ENCODE measurements around the gene PRDM16.

Gene PRDM16

DNA sequence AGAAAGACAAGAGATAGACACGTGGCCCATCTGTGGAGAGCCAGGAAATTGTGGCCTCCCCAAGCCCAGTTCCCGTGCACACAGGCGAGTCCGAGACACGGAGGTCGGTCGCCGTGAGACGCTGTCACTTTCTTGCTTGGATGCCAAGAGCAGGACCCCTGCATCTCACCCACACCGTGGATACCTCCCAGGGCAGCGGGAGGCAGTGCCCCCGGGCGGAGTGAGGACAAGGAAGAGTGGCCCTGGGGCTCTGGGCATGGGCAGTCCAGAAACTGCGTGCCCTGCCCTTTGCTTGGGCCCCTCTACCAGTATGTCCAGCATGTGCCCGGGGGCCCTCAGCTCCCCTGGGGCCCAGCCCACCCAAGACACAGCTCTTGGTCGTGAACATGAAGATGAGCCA, 360.8 kb downstream of the PRDM16 start:
- Mint-ChIP-seq H3K9me3 (no peaks in the 10 kb centered on the region), H3K36me3 (ENCODE audit: insufficient read depth) (no peaks in the 10 kb centered on the region), H3K4me3 (no peak overlapping the region), H3K27ac (no peak overlapping the region), H3K4me1 (ENCODE audit: low read depth in 2 of 2) (no peaks in the 10 kb centered on the region), H3K27me3 (peaks cover 0 to 18% of the 10 kb centered on the region in 2 donors)
- ATAC-seq (replicated peaks) (no peak), DNase-seq (no peak)

- Mint-ChIP-seq H3K4me3 (no peak overlapping the region), H3K27me3 (peaks cover 0 to 18% of the 10 kb centered on the region in 2 donors), H3K27ac (no peak overlapping the region), H3K4me1 (ENCODE audit: low read depth in 2 of 2) (no peaks in the 10 kb centered on the region), H3K36me3 (ENCODE audit: insufficient read depth) (no peaks in the 10 kb centered on the region), H3K9me3 (no peaks in the 10 kb centered on the region)
- ATAC-seq (replicated peaks) (no peak), DNase-seq (no peak)
Measured at GRCh38 chr1:3430406-3430805, 361.4 kb downstream of the PRDM16 start.

- no peak for ATAC-seq (replicated peaks)
- Mint-ChIP-seq H3K9me3 (no peaks in the 10 kb centered on the region), H3K36me3 (ENCODE audit: insufficient read depth) (no peaks in the 10 kb centered on the region), H3K4me1 (ENCODE audit: low read depth in 2 of 2) (no peaks in the 10 kb centered on the region), H3K27ac (no peak overlapping the region), H3K27me3 (peaks cover 0 to 18% of the 10 kb centered on the region in 2 donors), H3K4me3 (no peak overlapping the region)
- no peak for DNase-seq
Measured at GRCh38 chr1:3430820-3431219, 361.8 kb downstream of the PRDM16 start.

- no peak for ATAC-seq (replicated peaks)
Measured at GRCh38 chr1:3431266-3431665, 362.3 kb downstream of the PRDM16 start.

DNA sequence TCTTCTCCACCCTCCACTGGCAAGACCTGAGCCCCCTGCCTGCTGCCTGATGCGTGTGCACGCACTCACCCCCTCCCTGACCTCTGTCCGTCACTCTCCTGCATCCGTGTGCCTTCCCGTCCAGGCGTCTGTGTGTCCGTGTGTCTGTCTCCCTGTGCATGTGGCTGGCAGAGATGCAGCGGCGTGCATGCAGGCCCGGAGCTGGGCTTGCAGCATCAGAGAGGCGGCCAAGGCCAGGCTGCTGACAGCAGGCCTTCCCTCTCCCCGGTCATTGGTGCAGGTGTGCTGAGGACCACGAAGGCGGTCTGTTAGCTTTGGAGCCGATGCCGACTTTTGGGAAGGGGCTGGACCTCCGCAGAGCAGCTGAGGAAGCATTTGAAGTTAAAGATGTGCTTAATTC, 362.7 kb downstream of the PRDM16 start:
- Mint-ChIP-seq H3K9me3 (no peaks in the 10 kb centered on the region), H3K36me3 (ENCODE audit: insufficient read depth) (no peaks in the 10 kb centered on the region), H3K27ac (no peak overlapping the region), H3K27me3 (peaks cover 0 to 18% of the 10 kb centered on the region in 2 donors), H3K4me1 (ENCODE audit: low read depth in 2 of 2) (no peaks in the 10 kb centered on the region), H3K4me3 (no peak overlapping the region)
- ATAC-seq (replicated peaks) (no peak), DNase-seq (no peak)

More at GRCh38 chr1:3431266-3431665, 362.3 kb downstream of the PRDM16 start:
- Mint-ChIP-seq H3K4me3 (no peak overlapping the region), H3K9me3 (no peaks in the 10 kb centered on the region), H3K27ac (no peak overlapping the region), H3K4me1 (ENCODE audit: low read depth in 2 of 2) (no peaks in the 10 kb centered on the region), H3K27me3 (peaks cover 0 to 18% of the 10 kb centered on the region in 2 donors), H3K36me3 (ENCODE audit: insufficient read depth) (no peaks in the 10 kb centered on the region)
- DNase-seq, result no peak

- DNase-seq, result no peak
- Mint-ChIP-seq H3K27me3 (peaks cover 0 to 18% of the 10 kb centered on the region in 2 donors), H3K27ac (no peak overlapping the region), H3K9me3 (no peaks in the 10 kb centered on the region), H3K4me1 (ENCODE audit: low read depth in 2 of 2) (no peaks in the 10 kb centered on the region), H3K36me3 (ENCODE audit: insufficient read depth) (no peaks in the 10 kb centered on the region), H3K4me3 (no peak overlapping the region)
- ATAC-seq (replicated peaks), result no peak
Measured at GRCh38 chr1:3432306-3432705, 363.3 kb downstream of the PRDM16 start.

DNA sequence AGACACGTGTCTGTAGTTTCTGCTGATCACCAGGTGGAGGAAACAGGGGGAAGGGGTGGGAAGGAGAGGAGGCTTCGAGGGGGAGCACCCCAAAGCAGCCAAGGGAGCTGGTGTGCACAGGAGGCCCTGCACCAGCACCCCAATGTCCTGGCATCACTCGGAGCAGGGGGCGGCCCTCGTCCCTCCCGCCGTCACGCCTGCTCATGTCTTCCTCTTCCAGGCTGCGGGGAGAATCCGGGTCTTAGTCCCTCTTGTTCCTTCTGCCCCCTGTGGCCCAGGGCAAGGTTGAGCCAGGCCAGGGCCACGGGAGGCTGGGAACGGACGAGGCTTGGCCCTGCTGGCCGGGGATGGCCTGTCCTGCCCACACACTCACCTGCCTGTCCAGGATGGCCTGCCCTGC, 364.1 kb downstream of the PRDM16 start:
- H3K27me3 Mint-ChIP-seq, result peaks cover 0 to 18% of the 10 kb centered on the region in 2 donors
- no peaks in the 10 kb centered on the region for H3K4me1 Mint-ChIP-seq (ENCODE audit: low read depth in 2 of 2)
- no peak overlapping the region for H3K27ac Mint-ChIP-seq
- no peaks in the 10 kb centered on the region for H3K36me3 Mint-ChIP-seq (ENCODE audit: insufficient read depth)
- DNase-seq (no peak), ATAC-seq (replicated peaks) (no peak)
- no peak overlapping the region for H3K4me3 Mint-ChIP-seq
- no peaks in the 10 kb centered on the region for H3K9me3 Mint-ChIP-seq

DNA sequence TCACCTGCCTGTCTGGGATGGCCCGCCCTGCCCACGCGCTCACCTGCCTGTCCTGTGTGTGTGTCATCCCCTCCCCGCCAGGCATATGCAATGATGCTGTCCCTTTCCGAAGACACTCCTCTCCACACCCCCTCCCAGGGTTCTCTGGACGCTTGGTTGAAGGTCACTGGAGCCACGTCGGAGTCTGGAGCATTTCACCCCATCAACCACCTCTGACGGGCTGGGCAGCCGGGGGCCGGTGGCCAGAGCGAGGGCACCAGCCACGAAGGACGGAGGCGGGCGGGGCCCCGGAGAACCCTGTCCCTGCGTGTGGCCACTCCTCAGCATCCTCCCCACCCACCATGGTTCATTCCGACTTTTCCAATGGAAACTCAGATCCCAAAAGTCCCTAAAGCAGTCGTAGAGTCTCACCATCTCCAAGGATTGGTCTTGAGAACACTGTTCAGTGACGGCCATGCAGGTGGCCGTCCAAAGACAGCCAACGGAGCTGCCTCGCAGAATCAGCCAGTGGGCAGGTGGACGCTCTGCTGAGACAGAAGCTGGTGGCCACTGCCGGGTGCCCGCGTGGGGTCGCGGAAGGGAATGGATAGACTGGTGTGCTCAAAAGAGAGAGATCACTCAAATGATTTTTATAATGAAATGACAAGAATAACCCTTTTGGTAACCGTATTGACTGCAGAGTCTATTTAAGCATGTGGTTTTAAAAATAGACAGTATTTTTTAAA, 364.8 kb downstream of the PRDM16 start:
- DNase-seq, result no peak
- H3K36me3 Mint-ChIP-seq (ENCODE audit: insufficient read depth), result no peaks in the 10 kb centered on the region
- H3K9me3 Mint-ChIP-seq, result no peaks in the 10 kb centered on the region
- no peak overlapping the region for H3K27ac Mint-ChIP-seq
- H3K4me1 Mint-ChIP-seq (ENCODE audit: low read depth in 2 of 2), result no peaks in the 10 kb centered on the region
- H3K4me3 Mint-ChIP-seq, result no peak overlapping the region
- ATAC-seq (replicated peaks), result no peak
- peaks cover 0 to 18% of the 10 kb centered on the region in 2 donors for H3K27me3 Mint-ChIP-seq

DNA sequence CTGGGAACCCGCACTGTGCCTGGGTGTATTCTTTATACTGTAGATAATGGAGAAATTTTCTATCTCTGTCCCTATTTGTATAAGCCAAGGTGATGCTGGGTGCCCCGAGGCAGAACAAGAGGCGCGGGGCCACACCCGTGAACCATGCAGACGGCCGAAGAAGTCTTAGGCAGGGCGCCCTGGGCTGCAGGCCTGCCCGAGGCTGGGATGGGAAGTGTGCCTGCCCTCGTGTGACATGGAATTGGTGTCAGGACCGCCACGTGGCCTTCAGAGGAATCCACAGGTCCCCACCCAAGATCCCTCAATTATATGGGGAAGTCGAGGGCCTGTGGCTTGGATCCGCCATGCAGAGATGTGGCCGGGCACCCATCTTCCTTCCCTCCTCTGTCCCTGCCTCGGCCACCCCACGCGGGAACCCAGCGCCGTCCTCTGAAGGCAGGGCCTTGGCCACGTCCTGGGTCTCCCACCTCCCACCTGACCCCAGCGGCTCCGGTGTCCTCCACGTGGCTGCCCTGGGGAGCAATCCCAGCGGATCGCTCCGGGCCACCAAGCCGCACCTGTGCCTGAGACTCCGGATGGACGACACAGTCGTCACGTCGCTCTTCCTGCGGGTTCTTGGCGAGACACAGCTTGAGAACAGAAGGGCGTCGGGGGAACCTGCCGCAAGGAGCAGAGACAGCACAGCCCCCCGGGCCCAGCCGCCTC, 365.6 kb downstream of the PRDM16 start:
- Mint-ChIP-seq H3K4me1 (ENCODE audit: low read depth in 2 of 2) (no peaks in the 10 kb centered on the region), H3K36me3 (ENCODE audit: insufficient read depth) (no peaks in the 10 kb centered on the region), H3K27ac (no peak overlapping the region), H3K9me3 (no peaks in the 10 kb centered on the region), H3K27me3 (peaks cover 0 to 18% of the 10 kb centered on the region in 2 donors), H3K4me3 (no peak overlapping the region)
- DNase-seq, result no peak
- no peak for ATAC-seq (replicated peaks)

- Mint-ChIP-seq H3K27me3 (peaks cover 7 to 26% of the 10 kb centered on the region in 2 donors), H3K9me3 (no peaks in the 10 kb centered on the region), H3K36me3 (ENCODE audit: insufficient read depth) (no peaks in the 10 kb centered on the region), H3K27ac (no peak overlapping the region), H3K4me3 (no peak overlapping the region), H3K4me1 (ENCODE audit: low read depth in 2 of 2) (no peaks in the 10 kb centered on the region)
- DNase-seq (no peak), ATAC-seq (replicated peaks) (no peak)
Measured at GRCh38 chr1:3435666-3436065, 366.7 kb downstream of the PRDM16 start.

GRCh38 chr1:3436451-3436850, 367.4 kb downstream of the PRDM16 start:
- Mint-ChIP-seq H3K9me3 (no peaks in the 10 kb centered on the region), H3K4me3 (no peak overlapping the region), H3K27me3 (peaks cover 9 to 33% of the 10 kb centered on the region in 2 donors), H3K27ac (no peak overlapping the region), H3K36me3 (ENCODE audit: insufficient read depth) (no peaks in the 10 kb centered on the region), H3K4me1 (ENCODE audit: low read depth in 2 of 2) (no peaks in the 10 kb centered on the region)
- DNase-seq (no peak), ATAC-seq (replicated peaks) (no peak)

DNA sequence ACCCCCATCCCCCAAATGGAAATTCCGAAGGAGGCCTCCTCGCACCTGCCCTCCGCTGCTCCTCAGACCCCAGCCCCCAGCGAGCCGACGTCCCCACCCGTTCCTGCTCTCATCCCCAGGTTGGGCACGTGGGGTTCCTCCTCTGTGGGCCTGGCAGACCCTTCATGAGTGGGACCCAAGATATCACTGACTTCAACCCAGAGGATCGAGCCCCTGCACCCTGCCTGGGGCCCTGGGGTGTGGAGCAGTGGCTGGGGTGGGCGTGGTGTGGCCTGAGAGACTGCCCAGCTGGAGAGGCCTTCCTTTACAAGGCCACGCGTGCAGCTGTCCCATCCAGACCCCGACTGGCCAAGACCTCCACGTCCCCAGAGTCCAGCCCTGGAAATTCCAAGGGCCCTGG, 367.9 kb downstream of the PRDM16 start:
- no peak overlapping the region for H3K27ac Mint-ChIP-seq
- no peak for ATAC-seq (replicated peaks)
- no peak overlapping the region for H3K4me3 Mint-ChIP-seq
- no peaks in the 10 kb centered on the region for H3K9me3 Mint-ChIP-seq
- no peaks in the 10 kb centered on the region for H3K4me1 Mint-ChIP-seq (ENCODE audit: low read depth in 2 of 2)
- no peak for DNase-seq
- peaks cover 9 to 33% of the 10 kb centered on the region in 2 donors for H3K27me3 Mint-ChIP-seq
- no peaks in the 10 kb centered on the region for H3K36me3 Mint-ChIP-seq (ENCODE audit: insufficient read depth)

- no peak overlapping the region for H3K27ac Mint-ChIP-seq
- ATAC-seq (replicated peaks), result no peak
- H3K4me3 Mint-ChIP-seq, result no peak overlapping the region
- no peaks in the 10 kb centered on the region for H3K36me3 Mint-ChIP-seq (ENCODE audit: insufficient read depth)
- H3K4me1 Mint-ChIP-seq (ENCODE audit: low read depth in 2 of 2), result no peaks in the 10 kb centered on the region
- no peak for DNase-seq
- no peaks in the 10 kb centered on the region for H3K9me3 Mint-ChIP-seq
- H3K27me3 Mint-ChIP-seq, result peaks cover 25 to 38% of the 10 kb centered on the region in 2 donors
Measured at GRCh38 chr1:3438661-3439180, 369.7 kb downstream of the PRDM16 start.
